Stimulated activated naive CD4-positive, alpha-beta T cell treated with Interleukin-2 at 50 U/mL for 16 hours (primary cell): Measurements from ENCODE around the gene COL28A1.
"Not testable (repeated sequence)": the region's sequence is repeated elsewhere in the genome, so short reads cannot be mapped to it uniquely, and the experiment has no call there.

Experiments
- DNase-seq: peaks from one replicate; lab custom pipeline; 2025; lab: John Stamatoyannopoulos, UW

The COL28A1 gene

DNA sequence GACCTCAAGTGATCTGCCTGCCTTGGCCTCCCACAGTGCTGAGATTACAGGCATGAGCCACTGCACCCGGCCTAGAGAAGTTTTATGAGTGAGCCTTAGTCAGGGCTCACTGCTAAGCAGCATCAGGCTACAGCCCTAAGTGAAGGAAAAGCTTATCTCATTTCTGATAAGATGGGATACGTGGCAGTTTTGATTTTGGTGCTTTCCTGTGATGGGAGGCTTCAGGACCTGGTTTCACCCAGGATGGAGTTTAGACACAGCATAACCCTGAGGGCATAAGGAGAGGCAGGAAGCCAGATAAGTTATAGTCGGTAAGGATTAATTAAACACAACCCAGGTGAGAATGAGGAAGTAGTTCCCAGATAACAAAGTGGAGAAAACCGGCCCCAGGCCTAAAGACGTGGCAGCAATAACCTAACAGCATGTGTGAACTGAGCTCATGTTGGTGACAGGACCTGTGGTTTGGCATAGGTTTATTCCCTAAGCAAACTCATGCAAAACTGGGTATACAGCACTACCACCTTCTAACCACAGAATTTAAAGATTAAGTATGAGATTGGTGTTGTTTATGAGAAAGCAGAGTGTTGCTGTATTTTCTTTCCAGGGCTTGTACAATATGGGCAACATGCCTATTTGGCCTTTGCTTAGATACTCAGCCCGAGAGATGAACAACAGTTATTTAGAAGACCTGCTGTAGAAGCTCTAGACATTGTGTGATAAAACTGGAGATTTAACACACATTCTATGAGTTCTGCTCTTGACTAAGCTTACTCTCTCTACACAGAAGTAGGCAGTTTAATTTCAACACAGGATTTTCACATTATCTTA lies 119.4 kb downstream of the COL28A1 start:
- no peak for DNase-seq

DNA sequence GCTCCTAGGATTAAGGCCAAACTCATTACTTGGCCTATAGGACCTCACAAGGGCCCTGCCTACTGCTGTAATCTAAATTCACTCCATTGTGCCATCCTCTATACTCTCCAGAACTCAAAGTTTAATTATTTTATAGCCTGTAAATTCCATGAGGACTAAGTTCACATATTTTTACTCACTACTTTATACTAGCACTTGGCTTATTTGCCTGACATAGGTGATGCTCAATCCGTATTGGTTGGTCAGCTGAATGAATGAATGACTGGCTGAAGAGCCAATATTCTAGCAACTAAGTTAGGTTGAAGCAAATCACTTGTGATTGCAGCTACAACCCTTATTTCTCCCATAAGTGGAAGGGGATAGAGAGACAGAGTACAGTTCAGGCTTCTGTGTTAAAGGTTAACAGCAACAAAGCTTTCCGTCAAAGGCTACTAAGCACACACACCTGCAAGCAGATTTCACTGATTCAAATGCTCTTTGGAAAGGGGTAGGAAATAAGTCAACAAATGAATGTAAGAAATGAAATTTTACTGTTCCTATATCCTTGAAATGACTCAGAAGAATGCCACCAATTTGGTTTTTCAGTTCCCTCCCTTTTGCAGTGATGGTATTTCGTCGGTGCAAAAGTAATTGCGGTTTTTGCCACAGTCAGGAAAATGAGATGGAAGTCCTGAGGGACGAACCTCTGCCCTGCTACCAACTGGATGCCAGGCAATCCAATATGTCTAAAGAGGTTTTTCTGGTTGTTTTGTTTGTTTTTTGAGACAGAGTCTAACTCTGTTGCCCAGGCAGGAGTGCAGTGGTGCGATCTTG lies 120.7 kb downstream of the COL28A1 start:
- no peak for DNase-seq

DNA sequence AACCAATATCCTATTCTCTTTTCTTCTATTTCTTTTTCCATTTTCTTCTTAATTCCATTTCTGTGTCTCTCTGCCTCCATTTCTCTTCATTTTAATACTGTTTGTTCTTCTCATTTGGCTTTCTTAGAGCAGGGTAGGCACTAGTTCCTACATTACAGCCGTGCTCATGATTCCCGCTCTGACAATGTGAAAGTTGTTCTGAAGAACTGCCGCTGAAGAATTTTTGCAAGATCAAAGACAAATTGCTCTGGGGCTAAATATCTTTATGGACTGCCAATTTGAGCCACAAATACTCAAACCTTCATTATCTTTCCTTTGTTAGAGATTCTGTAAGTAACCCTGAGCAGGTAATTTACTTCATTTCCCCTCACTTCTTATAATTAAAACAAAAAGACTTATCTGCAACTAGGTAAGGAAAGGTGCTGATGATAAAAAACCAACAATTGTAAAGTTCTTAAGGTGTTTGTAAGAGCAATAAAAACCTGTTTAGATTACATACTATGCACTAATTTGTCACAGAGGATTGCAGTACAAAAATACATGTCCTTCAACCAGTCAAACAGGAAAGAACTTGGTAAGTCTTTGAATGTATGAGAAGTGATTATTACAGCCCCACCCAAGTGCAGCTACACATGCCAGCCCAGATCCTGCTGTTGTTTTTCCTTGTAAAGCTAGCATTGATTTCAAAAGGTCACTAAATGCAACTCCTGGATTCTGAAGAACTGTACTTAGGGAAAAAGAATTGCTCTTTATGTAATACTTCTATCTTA lies 127.5 kb downstream of the COL28A1 start:
- no peak for DNase-seq

DNA sequence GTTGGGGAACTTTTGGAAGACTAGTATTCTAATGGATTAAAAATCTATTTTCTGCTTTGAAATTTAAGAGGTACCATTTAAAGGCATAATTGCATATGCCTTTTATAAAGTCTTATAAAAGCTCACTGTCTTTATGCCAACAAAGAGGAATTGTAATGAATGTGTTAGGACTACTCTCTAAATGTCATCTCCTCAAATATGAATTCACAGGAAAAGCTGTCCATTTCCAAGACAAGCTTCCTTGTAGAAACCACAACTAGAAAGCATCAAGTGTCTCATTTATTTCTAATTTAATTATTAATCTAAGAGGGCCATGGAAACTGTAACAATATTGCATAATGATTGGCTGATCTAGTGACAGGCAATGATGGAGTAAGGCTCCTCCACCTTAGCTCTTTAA lies 130.2 kb downstream of the COL28A1 start:
- no peak for DNase-seq

DNA sequence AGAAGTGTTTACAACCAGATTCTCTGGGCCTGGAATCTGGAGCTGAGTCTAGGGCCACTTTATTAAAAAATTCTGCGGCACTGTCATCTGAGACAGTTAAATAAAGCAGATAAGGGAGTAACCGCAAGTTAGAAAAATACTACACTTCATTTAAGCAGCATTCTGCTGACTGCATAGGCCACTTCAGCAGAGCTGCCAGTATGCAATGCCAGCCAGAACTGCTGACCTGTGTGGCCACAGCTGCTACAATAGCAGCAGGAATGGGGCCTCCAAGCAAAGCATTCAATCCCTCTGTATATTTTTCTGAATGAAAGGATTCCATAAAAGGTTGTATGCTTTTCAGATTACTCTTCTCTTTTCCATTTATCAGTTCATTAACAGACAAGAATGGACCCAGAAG lies 136.0 kb downstream of the COL28A1 start:
- DNase-seq: no peak

DNA sequence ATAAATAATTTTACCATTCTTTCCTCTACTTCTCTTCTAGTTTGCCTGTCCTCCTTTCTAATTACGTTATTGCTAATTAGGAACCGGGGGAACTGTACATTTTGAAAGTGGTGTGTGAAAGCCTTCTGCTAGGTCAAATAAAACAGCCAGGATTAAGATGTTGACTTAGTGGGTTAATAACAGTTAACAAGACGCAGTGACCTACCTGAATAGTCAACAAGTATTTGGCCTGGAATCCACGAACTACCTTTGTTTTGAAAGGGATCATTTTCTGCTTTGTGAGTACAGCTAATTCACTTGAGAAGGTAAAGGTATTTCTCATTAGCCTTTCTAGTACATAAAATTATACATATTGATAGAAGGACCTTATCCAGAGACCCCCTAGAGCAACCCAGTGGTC lies 139.9 kb downstream of the COL28A1 start:
- DNase-seq: no peak

DNA sequence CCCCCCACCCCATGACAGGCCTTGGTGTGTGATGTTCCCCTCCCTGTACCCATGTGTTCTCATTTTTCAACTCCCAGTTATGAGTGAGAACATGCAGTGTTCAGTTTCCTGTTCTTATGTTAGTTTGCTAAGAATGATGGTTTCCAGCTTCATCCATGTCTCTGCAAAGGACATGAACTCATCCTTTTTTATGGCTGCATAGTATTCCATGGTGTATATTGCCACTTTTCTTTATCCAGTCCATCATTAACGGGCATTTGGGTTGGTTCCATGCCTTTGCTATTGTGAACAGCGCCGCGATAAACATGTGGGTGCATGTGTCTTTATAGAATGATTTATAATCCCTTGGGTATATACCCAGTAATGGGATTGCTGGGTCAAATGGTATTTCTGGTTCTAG lies 147.5 kb downstream of the COL28A1 start:
- DNase-seq: not testable (repeated sequence)

DNA sequence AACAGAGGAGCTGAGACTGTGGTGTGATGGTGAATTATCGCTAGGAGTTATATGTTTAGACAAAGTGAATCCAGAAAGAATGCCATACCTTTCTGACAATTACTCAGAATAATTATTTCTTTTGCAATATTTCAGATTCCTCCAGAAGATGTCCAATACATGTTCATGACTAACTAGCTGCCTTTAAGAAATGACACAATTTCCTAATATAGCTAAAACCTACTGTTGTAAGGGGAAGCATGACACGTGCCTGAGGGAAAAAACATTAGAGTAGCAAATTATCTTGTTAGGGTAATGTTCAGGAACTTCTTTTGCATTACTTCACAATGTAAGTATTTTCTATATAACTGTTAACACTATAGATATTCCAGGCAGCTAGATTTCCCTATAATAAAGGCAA lies 150.3 kb downstream of the COL28A1 start:
- no peak for DNase-seq

DNA sequence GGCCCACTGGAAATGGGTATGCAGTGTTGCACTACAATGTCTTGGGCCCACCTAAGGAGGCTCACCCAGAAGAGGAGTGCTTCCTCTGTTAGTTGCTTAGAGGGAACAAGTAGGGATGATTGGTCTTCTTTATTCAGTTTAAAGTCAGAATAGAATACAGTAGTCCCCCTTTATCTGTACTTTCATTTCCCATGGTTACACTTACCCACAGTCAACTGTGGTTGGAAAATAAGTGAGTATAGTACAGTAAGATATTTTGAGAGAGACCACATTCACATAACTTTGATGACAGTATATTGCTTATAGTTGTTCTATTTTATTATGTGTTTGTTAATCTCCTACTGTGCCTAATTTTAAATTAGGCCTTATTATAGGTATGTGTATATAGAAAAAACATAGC lies 151.4 kb downstream of the COL28A1 start:
- DNase-seq: no peak

DNA sequence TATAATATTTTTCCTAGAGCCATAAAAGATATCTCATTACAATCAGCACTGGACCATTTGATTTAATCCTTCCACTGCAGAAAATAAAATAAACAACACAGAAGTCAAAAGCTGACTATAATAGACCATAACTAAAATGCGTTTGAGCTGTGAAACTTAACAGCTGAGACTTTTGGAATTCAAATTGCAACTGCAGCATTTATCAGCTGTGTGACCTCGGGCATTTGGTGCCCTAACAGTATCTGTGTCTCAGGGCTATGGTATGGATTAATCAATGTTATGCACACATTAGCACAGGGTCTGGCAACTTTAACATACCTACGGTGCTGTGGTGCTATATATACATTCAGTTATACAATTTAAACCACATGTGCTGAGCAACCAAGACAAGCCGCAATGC lies 160.1 kb downstream of the COL28A1 start:
- no peak for DNase-seq

DNA sequence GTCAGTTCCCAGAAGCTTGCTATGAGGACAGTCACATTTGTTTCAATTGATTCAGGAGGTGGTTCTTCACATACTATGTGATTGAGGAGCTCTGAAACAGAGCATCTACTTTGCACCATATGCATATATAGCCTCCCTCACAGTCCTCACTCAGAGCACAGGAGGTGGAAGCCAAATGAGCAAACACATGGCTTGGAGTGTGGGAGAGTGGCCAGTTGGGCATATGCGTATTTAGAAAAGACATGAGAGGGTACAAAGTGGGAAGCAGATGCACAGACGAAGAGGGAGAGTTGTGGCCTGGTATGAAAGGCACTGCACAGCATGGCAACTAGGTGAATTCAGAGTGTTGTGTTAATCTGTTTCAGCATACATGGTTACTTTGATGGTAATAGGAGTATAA lies 165.6 kb downstream of the COL28A1 start:
- DNase-seq: no peak

DNA sequence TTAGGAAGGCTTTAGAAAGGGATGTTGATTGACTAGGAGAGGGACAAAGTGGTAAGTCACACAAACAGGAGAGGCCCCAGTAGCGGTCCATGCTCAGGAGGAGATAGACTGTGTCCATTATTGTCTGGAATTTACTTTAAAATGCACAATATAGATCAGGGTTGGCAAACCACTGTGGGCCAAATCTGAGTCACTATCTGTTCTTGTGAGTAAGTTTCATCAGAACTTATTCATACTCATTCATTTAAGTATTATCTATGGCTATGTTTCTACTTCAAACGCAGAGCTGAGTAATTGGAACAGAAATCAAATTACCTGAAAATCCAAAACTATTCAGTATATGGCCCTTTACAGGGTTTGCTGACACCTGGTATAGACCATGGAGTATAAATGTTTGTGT lies 166.5 kb downstream of the COL28A1 start:
- no peak for DNase-seq

DNA sequence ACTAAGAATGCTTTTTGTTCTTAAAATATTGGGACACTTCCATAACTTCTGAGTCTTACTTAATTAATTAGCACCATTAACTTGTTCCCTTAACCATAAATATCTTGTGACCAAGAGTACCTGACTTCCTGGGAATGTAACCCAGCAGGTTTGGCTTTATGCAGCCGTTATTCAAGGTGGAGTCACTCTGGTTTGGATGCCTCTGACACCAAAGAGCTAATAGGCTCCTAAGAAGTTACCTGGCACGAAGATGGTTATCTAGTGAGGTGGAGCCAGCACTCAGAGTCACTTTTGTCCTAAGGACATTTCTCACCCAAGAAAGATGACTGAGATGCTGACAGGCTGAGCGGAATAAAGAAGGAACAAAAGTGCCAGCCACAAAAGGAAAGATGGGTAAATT lies 181.0 kb downstream of the COL28A1 start:
- DNase-seq: no peak

DNA sequence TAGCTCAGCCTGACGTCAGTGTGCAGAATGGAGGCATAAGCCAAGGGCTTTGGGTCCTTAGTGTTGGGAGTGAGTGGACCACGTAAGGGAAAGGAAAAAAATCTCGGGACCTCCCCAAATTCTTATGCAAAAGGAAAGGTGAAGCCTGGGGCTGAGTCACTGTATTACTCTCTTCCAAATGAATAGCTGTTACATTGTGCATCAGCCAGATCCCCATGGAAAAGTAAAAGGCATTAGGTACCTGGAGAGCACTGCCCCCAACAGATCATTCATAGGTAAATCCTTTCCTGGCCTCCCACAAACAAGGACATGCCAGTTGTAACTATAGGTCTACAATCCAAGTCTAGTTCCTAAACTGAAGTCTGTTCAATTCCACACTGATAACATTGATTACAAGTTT lies 182.8 kb downstream of the COL28A1 start:
- DNase-seq: no peak

DNA sequence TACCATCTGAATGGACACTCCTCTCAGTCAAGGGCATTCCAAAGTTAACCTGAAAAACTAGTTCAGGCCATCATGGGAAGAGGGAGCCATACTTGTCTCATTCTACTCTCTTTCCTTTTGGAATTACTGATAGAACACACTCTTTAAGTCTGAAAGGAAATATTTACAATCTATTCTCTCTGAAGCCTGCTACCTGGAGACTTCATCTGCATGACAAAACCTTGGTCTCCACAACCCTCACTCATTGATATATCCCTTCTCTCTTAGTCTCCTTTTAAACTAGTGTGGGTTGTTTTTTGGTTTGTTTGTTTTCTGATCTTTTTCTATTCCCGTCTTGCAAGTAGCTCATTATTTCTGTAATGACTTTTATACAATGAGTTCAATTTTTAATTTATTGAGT lies 183.8 kb downstream of the COL28A1 start:
- DNase-seq: no peak

DNA sequence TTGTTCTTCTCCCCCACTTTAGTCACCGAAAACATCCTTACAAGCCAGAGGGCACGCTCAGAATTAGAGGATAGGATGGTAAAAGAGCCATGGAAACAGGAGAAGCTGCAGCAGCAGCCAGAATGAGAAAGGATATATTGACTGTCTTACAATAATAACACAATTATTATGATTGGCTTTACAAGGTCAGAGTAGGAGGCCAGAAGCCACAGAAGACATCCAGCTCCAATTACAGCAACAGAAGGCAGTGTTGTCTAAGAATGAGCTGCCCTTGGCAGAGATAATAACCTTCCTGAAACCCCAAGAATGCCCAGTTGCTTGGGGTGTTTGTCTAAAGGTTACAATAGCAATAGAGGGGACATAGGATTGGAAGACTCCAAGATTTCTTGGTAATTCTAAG lies 184.5 kb downstream of the COL28A1 start:
- no peak for DNase-seq

DNA sequence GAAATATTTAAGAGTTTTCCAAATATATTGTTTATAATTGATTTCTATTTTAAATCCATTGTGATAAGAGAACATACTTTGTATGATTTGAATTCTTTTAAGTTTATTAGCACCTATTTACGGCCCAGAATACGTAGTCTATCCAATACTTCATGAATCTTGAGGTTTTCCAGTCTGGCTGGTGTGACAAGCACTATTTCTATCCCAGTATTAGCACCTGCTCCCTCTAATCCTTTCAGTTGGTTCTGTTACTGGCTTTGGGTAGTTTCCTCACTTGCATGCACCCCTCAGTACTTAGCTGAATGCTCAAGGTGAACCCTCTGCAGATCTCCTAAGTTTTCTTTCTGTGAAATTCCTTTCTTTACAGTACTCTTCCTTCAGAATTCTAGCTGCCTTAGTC lies 186.5 kb downstream of the COL28A1 start:
- DNase-seq: no peak

DNA sequence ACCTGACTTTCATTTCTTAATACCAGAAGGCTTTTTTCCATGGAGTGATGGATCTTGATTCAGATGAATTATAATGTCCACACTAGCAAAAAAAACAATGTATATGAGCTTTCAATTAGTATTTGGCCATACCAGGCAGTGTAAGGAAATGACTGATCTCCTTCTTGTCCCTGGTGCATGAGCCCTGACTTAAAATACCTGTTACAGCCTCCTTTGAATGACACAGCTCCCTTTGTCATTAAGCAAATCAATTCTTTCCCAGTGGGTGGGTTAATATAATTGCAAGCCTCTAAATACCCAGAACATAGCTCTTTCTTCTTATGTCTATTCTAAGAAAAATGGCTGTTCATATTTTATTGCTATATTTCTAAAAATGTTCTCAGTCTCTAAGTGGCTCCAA lies 188.6 kb downstream of the COL28A1 start:
- no peak for DNase-seq

DNA sequence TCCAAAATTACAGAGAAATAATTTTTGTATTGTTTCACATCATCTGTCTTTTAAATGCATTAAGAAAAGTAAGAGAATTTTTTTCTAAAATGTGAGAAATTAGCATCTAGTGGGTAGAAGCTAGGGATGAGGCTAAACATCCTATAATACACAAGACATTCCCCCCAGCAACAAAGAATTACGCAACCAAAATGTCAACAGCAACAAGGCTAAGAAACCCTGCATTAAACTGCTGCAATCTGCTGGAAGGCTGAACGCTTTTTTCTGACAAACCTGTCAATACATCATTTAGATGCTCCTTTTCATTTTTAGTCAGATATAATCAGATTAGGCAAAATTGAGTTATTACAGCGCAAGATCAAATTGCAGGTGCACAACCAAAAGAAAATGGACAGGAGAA lies 191.1 kb downstream of the COL28A1 start:
- DNase-seq: no peak

DNA sequence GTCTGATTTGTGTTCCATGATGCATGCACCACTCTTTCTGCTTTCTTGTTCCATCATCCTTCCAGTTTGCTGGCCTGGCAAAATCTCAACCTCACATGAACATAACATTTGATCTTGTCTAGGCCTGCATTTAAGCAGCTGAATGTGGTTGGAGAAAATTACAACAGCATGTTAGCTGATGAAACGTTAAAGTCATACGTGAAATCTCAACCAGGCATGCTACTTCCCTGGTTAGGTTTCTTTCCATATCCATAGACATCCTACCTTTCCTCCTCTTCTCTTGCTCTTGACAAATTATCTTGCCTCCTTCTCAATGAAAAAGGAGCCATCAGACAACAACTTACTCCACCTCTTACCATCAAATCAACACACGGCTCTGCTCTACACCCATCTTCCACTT lies 199.8 kb downstream of the COL28A1 start:
- DNase-seq: no peak

DNA sequence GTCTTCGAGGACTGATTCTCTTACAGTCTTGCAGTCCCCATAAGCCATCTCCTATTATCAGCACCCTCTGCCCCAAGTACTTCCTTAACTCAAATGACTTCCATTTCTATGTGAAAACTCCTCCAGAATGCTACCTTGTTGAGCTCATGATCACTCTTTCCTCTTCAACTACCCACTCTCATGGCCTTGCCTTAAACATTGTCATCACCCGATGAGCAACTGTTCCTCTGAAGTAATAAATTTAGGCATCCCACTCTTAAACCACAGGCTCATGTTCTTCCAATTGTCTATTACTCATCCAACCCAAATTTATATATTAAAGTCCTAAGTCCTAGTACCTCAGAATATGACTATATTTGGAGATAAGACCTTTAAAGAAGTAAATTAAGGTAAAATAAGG lies 200.5 kb downstream of the COL28A1 start:
- no peak for DNase-seq

DNA sequence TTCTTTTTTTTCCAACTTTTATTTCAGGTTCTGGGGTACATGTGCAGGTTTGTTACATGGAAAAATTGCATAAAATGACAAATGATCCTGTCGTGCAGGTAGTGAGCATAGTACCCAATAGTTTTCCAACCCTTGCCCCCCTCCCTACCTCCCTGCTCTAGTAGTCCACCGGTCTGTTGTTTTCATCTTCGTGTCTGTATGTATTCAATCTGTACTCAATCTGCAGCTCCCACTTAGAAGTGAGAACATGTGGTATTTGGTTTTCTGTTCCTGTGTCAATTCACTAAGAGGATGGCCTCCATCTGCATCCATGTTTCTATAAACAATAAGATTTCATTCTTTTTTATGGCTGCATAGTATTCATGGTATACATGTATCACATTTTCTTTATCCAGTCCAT lies 202.1 kb downstream of the COL28A1 start:
- DNase-seq: no peak

DNA sequence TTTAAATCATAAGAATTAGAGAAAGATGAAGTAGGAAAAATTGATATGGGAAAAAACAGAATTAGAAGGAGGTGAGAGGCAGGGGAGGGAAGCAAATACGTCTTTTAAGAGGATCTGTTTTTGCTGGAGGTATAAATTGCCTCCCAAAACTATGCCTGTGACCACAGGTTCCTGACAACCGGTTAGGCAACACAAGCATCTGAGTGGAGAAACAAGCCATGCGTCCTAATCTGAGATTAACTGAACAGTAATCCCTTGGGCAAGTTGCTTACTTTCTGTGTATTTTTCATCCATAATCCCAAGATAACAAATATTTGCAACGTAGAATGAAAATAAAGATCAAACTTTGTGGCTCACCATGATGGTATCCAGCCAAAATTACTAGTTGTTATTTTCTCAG lies 204.2 kb downstream of the COL28A1 start:
- DNase-seq: no peak
